GM21737 (cell line): ENCODE results near the gene ITGAV.

ENCODE experiments used
- ATAC-seq: cut with Tn5 transposase; IDR thresholded peaks from one replicate; pipeline ENCODE4 v1.9.1; 2021; ENCODE audit warnings: mild to moderate bottlenecking, moderate library complexity; ENCODE audit not compliant: unreplicated experiment

Gene ITGAV

GRCh38 chr2:186573531-186573930, 16.3 kb upstream of the ITGAV start:
- no peak for ATAC-seq

GRCh38 chr2:186575302-186575701, 14.6 kb upstream of the ITGAV start:
- no peak for ATAC-seq

GRCh38 chr2:186575856-186576255, 14.0 kb upstream of the ITGAV start:
- no peak for ATAC-seq

GRCh38 chr2:186576614-186577013, 13.2 kb upstream of the ITGAV start:
- ATAC-seq = no peak

- ATAC-seq = no peak
Observed at GRCh38 chr2:186582698-186583097, 7.2 kb upstream of the ITGAV start.

GRCh38 chr2:186584053-186584452, 5.8 kb upstream of the ITGAV start:
- no peak for ATAC-seq

- no peak for ATAC-seq
Observed at GRCh38 chr2:186588421-186588820, 1.4 kb upstream of the ITGAV start.

GRCh38 chr2:186588940-186589611, 780 bp upstream of the ITGAV start:
- no peak for ATAC-seq

GRCh38 chr2:186590350-186590758, 498 bp downstream of the ITGAV start:
- no peak for ATAC-seq

- ATAC-seq = no peak
Observed at GRCh38 chr2:186590759-186591505, 1.1 kb downstream of the ITGAV start.

- ATAC-seq = no peak
Observed at GRCh38 chr2:186591506-186591890, 1.6 kb downstream of the ITGAV start.

- no peak for ATAC-seq
Observed at GRCh38 chr2:186592137-186592875, 2.5 kb downstream of the ITGAV start.

GRCh38 chr2:186593523-186593922, 3.7 kb downstream of the ITGAV start:
- no peak for ATAC-seq

GRCh38 chr2:186594001-186594722, 4.3 kb downstream of the ITGAV start:
- ATAC-seq = no peak

GRCh38 chr2:186595219-186595618, 5.4 kb downstream of the ITGAV start:
- no peak for ATAC-seq

- ATAC-seq = no peak
Observed at GRCh38 chr2:186599186-186599778, 9.4 kb downstream of the ITGAV start.

GRCh38 chr2:186603286-186603685, 13.4 kb downstream of the ITGAV start:
- ATAC-seq = no peak

GRCh38 chr2:186605041-186605440, 15.2 kb downstream of the ITGAV start:
- no peak for ATAC-seq

- no peak for ATAC-seq
Observed at GRCh38 chr2:186607660-186608324, 17.9 kb downstream of the ITGAV start.

- ATAC-seq = no peak
Observed at GRCh38 chr2:186610785-186611184, 20.9 kb downstream of the ITGAV start.
